HepG2 (cell line): ENCODE results near the gene CELSR2. TPM values are rescaled to one million over a fixed set of nuclear protein-coding genes. Genes with fewer than 3 reads are reported as not detected.
A peak's percentile ranks its signal among the peaks of the same experiment; 100 is the strongest.

Source experiments
- HNRNPH1 ChIP-seq: fragments of 200-400 bp; formaldehyde crosslinking; optimal IDR thresholded peaks from 2 replicates; pipeline ENCODE3; 2017; ENCODE audit warnings: mild to moderate bottlenecking, low read depth, low read length
- MAFF ChIP-seq: IDR thresholded peaks from 2 replicates; pipeline ENCODE4 v1.6.1; 2011; ENCODE audit warnings: low read depth, low read length, improper control_type of control experiment
- ZNF136 ChIP-seq: sonication (generic); formaldehyde crosslinking; IDR thresholded peaks from 2 replicates; pipeline ENCODE4 v1.8.1; 2022; ENCODE audit warnings: low read depth, mild to moderate bottlenecking, moderate library complexity, missing genetic modification reagents
- ZNF496 ChIP-seq: sonication (generic); formaldehyde crosslinking; IDR thresholded peaks from 2 replicates; pipeline ENCODE4 v1.8.1; 2023; ENCODE audit warnings: mild to moderate bottlenecking, moderate library complexity, missing genetic modification reagents; ENCODE audit not compliant: insufficient replicate concordance
- ZNF550 ChIP-seq: sonication (generic); formaldehyde crosslinking; IDR thresholded peaks from 2 replicates; pipeline ENCODE4 v1.4.0; 2020; ENCODE audit warnings: mild to moderate bottlenecking, missing genetic modification reagents, borderline replicate concordance
- ZNF552 ChIP-seq: sonication (generic); formaldehyde crosslinking; IDR thresholded peaks from 2 replicates; pipeline ENCODE4 v1.9.0; 2022; ENCODE audit warnings: missing genetic modification reagents, mild to moderate bottlenecking, borderline replicate concordance
- ZNF777 ChIP-seq: sonication (generic); formaldehyde crosslinking; IDR thresholded peaks from 2 replicates; pipeline ENCODE4 v1.4.0; 2020; ENCODE audit warnings: missing genetic modification reagents
- polyA plus RNA-seq, 8 experiments: library from polyadenylated mRNA; depleted of rRNA in 3 of 8; stranded (reverse) in 7 of 8; unstranded in 1 of 8; fragments of >200 nt; fragmentation: Illumina TruSeq in 4 of 8; extraction: Trizol in 4 of 8; gene quantifications; 2 replicates each; pipeline versions ENCODE4 v1.2.1 to v1.2.3, GENCODE V29; 2011 to 2016; ENCODE audit warnings: low read depth in 4 of 8, missing spikeins in 1 of 8, mixed read lengths in 1 of 8; ENCODE audit not compliant: insufficient read depth in 1 of 8
- total RNA-seq, 5 experiments: library from RNA; depleted of rRNA; stranded (reverse); fragments of >200 nt; fragmentation: Illumina TruSeq; extraction: Trizol; gene quantifications; 2 replicates each; pipeline ENCODE4 v1.2.3, GENCODE V29; 2016; ENCODE audit warnings: low read depth in 1 of 5
- TF ChIP-seq, protein P1 (sequence below): sonication (generic); formaldehyde crosslinking; IDR thresholded peaks from 2 replicates; pipeline ENCODE4 v1.4.0; 2020; ENCODE audit warnings: missing genetic modification reagents, borderline replicate concordance
- TF ChIP-seq, protein P2 (sequence below): sonication (generic); formaldehyde crosslinking; IDR thresholded peaks from 2 replicates; pipeline ENCODE4 v1.4.0; 2020; ENCODE audit warnings: missing genetic modification reagents, borderline replicate concordance
- TF ChIP-seq, protein P3 (sequence below): IDR thresholded peaks from 2 replicates; pipeline ENCODE4 v1.6.1; 2016; ENCODE audit warnings: mild to moderate bottlenecking, missing biosample characterization, missing genetic modification reagents
- TF ChIP-seq, protein P4 (sequence below): sonication (generic); formaldehyde crosslinking; IDR thresholded peaks from 2 replicates; pipeline ENCODE4 v1.4.0; 2020; ENCODE audit warnings: mild to moderate bottlenecking, missing genetic modification reagents, borderline replicate concordance
- TF ChIP-seq, protein P5 (sequence below): IDR thresholded peaks from 2 replicates; pipeline ENCODE4 v1.6.1; 2018; ENCODE audit warnings: missing genetic modification reagents
- TF ChIP-seq, protein P6 (sequence below): sonication (generic); formaldehyde crosslinking; IDR thresholded peaks from 2 replicates; pipeline ENCODE4 v1.4.0; 2020; ENCODE audit warnings: missing genetic modification reagents
- TF ChIP-seq, protein P7 (sequence below): IDR thresholded peaks from 2 replicates; pipeline ENCODE4 v1.6.1; 2012; ENCODE audit warnings: inconsistent platforms
- TF ChIP-seq, protein P8 (sequence below): sonication (generic); formaldehyde crosslinking; IDR thresholded peaks from 2 replicates; pipeline ENCODE4 v1.4.0; 2020; ENCODE audit warnings: mild to moderate bottlenecking, missing genetic modification reagents

The CELSR2 gene
- total and polyA plus RNA-seq, 2 of the 13 experiments (the other 11 are each of a cell fraction or from before 2014, with no cell fraction given) = 4.0 to 6.6 TPM

DNA sequence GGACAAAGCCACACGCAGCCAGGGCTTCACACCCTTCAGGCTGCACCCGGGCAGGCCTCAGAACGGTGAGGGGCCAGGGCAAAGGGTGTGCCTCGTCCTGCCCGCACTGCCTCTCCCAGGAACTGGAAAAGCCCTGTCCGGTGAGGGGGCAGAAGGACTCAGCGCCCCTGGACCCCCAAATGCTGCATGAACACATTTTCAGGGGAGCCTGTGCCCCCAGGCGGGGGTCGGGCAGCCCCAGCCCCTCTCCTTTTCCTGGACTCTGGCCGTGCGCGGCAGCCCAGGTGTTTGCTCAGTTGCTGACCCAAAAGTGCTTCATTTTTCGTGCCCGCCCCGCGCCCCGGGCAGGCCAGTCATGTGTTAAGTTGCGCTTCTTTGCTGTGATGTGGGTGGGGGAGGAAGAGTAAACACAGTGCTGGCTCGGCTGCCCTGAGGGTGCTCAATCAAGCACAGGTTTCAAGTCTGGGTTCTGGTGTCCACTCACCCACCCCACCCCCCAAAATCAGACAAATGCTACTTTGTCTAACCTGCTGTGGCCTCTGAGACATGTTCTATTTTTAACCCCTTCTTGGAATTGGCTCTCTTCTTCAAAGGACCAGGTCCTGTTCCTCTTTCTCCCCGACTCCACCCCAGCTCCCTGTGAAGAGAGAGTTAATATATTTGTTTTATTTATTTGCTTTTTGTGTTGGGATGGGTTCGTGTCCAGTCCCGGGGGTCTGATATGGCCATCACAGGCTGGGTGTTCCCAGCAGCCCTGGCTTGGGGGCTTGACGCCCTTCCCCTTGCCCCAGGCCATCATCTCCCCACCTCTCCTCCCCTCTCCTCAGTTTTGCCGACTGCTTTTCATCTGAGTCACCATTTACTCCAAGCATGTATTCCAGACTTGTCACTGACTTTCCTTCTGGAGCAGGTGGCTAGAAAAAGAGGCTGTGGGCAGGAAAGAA, 25.5 kb downstream of the CELSR2 start (continued):
- TF ChIP-seq, protein P1, sequence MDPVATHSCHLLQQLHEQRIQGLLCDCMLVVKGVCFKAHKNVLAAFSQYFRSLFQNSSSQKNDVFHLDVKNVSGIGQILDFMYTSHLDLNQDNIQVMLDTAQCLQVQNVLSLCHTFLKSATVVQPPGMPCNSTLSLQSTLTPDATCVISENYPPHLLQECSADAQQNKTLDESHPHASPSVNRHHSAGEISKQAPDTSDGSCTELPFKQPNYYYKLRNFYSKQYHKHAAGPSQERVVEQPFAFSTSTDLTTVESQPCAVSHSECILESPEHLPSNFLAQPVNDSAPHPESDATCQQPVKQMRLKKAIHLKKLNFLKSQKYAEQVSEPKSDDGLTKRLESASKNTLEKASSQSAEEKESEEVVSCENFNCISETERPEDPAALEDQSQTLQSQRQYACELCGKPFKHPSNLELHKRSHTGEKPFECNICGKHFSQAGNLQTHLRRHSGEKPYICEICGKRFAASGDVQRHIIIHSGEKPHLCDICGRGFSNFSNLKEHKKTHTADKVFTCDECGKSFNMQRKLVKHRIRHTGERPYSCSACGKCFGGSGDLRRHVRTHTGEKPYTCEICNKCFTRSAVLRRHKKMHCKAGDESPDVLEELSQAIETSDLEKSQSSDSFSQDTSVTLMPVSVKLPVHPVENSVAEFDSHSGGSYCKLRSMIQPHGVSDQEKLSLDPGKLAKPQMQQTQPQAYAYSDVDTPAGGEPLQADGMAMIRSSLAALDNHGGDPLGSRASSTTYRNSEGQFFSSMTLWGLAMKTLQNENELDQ (CRISPR knock-in tag) = no peak
- TF ChIP-seq, protein P2, sequence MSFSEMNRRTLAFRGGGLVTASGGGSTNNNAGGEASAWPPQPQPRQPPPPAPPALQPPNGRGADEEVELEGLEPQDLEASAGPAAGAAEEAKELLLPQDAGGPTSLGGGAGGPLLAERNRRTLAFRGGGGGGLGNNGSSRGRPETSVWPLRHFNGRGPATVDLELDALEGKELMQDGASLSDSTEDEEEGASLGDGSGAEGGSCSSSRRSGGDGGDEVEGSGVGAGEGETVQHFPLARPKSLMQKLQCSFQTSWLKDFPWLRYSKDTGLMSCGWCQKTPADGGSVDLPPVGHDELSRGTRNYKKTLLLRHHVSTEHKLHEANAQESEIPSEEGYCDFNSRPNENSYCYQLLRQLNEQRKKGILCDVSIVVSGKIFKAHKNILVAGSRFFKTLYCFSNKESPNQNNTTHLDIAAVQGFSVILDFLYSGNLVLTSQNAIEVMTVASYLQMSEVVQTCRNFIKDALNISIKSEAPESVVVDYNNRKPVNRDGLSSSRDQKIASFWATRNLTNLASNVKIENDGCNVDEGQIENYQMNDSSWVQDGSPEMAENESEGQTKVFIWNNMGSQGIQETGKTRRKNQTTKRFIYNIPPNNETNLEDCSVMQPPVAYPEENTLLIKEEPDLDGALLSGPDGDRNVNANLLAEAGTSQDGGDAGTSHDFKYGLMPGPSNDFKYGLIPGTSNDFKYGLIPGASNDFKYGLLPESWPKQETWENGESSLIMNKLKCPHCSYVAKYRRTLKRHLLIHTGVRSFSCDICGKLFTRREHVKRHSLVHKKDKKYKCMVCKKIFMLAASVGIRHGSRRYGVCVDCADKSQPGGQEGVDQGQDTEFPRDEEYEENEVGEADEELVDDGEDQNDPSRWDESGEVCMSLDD = peak; percentile 88; the same call in 1 of the 2 replicates
- TF ChIP-seq ZNF496 (CRISPR knock-in tag) (no peak), HNRNPH1 (no peak), ZNF136 (no peak), ZNF550 (CRISPR knock-in tag) (no peak), ZNF552 (no peak), MAFF (no peak), ZNF777 (peak; percentile 43; the same call in 1 of the 2 replicates)
- TF ChIP-seq, protein P3, sequence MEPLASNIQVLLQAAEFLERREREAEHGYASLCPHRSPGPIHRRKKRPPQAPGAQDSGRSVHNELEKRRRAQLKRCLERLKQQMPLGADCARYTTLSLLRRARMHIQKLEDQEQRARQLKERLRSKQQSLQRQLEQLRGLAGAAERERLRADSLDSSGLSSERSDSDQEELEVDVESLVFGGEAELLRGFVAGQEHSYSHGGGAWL = no peak
- TF ChIP-seq, protein P4, sequence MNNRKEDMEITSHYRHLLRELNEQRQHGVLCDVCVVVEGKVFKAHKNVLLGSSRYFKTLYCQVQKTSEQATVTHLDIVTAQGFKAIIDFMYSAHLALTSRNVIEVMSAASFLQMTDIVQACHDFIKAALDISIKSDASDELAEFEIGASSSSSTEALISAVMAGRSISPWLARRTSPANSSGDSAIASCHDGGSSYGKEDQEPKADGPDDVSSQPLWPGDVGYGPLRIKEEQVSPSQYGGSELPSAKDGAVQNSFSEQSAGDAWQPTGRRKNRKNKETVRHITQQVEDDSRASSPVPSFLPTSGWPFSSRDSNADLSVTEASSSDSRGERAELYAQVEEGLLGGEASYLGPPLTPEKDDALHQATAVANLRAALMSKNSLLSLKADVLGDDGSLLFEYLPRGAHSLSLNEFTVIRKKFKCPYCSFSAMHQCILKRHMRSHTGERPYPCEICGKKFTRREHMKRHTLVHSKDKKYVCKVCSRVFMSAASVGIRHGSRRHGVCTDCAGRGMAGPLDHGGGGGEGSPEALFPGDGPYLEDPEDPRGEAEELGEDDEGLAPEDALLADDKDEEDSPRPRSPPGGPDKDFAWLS (CRISPR knock-in tag) = no peak
- TF ChIP-seq, protein P5, sequence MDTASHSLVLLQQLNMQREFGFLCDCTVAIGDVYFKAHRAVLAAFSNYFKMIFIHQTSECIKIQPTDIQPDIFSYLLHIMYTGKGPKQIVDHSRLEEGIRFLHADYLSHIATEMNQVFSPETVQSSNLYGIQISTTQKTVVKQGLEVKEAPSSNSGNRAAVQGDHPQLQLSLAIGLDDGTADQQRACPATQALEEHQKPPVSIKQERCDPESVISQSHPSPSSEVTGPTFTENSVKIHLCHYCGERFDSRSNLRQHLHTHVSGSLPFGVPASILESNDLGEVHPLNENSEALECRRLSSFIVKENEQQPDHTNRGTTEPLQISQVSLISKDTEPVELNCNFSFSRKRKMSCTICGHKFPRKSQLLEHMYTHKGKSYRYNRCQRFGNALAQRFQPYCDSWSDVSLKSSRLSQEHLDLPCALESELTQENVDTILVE (CRISPR knock-in tag) = no peak
- TF ChIP-seq, protein P6, sequence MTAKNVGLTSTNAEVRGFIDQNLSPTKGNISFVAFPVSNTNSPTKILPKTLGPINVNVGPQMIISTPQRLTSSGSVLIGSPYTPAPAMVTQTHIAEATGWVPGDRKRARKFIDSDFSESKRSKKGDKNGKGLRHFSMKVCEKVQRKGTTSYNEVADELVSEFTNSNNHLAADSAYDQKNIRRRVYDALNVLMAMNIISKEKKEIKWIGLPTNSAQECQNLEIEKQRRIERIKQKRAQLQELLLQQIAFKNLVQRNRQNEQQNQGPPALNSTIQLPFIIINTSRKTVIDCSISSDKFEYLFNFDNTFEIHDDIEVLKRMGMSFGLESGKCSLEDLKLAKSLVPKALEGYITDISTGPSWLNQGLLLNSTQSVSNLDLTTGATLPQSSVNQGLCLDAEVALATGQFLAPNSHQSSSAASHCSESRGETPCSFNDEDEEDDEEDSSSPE (CRISPR knock-in tag) = peak; percentile 84
- TF ChIP-seq, protein P7, sequence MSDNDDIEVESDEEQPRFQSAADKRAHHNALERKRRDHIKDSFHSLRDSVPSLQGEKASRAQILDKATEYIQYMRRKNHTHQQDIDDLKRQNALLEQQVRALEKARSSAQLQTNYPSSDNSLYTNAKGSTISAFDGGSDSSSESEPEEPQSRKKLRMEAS = peak; percentile 82
- TF ChIP-seq, protein P8, sequence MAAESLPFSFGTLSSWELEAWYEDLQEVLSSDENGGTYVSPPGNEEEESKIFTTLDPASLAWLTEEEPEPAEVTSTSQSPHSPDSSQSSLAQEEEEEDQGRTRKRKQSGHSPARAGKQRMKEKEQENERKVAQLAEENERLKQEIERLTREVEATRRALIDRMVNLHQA (CRISPR knock-in tag) = no peak
